ENCODE measurements around the gene VPS13D. TPM values are rescaled to one million over a fixed set of nuclear protein-coding genes. Genes with fewer than 3 reads are reported as not detected.

VPS13D gene
- total RNA-seq, 1 experiment from 2014 or later: 20.2 TPM

DNA sequence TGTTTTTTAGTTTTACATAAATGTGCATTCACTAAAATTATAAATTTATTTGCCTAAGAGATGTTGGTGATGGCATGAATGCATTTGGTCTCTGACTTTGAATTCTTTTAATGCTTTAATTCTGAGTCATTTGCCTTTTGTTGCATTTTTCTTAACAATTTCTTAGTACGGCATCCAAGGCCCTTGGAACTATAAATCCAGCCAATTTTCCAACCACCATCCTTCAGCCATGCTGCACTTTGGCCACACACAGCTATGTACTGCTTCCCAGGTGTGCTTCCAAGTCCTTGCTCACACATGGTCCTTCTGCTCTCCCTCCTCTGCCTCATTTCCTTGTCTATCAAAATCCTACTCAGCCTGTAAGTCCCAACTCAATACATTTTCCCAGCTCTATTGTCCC, 227.1 kb downstream of the VPS13D start:
- Histone ChIP-seq H3K9ac (ENCODE audit: extremely low read depth, insufficient read length, low read length) (no peak overlapping the region), H3K23ac (ENCODE audit: insufficient read length, low read depth, low read length) (no peak overlapping the region), H2BK12ac (ENCODE audit: insufficient read length, low read depth, low read length) (peak overlapping the region; percentile 42), H3K4me1 (ENCODE audit: insufficient read depth, low read length) (peaks cover 4% of the 10 kb centered on the region; the same call in 1 of the 2 replicates), H2AFZ (ENCODE audit: low read length) (no peak overlapping the region), H3K27ac (ENCODE audit: insufficient read length, low read depth, low read length) (no peak overlapping the region), H2BK15ac (ENCODE audit: low read depth, low read length) (no peak overlapping the region), H3T11ph (ENCODE audit: low read length) (no peak overlapping the region), H3K79me2 (ENCODE audit: insufficient read depth, low read length) (no peaks in the 10 kb centered on the region), H2BK20ac (ENCODE audit: low read depth, low read length, poor library complexity, severe bottlenecking) (no peak overlapping the region), H2AK5ac (ENCODE audit: insufficient read length, low read length) (no peak overlapping the region), H3K27me3 (ENCODE audit: insufficient read depth, low read length) (no peaks in the 10 kb centered on the region), H4K8ac (replicated peaks; ENCODE audit: insufficient read length, low read depth, low read length) (no peak overlapping the region), H3K79me1 (ENCODE audit: insufficient read depth, low read depth, low read length, poor library complexity, severe bottlenecking) (no peaks in the 10 kb centered on the region), H2BK5ac (ENCODE audit: insufficient read length, low read length) (no peak overlapping the region), H3K9me3 (ENCODE audit: control insufficient read depth, low read depth, low read length) (no peaks in the 10 kb centered on the region), H3K4ac (ENCODE audit: low read depth, low read length) (no peak overlapping the region), H2BK120ac (ENCODE audit: low read depth, low read length, poor library complexity, severe bottlenecking) (no peak overlapping the region), H3K4me2 (ENCODE audit: insufficient read depth, insufficient read length, low read length) (no peak overlapping the region), H4K20me1 (ENCODE audit: control insufficient read depth, insufficient read depth, insufficient read length) (no peaks in the 10 kb centered on the region), H3K14ac (ENCODE audit: insufficient read depth, low read length) (no peak overlapping the region), H3K56ac (ENCODE audit: insufficient read length, low read depth, low read length) (no peak overlapping the region), H4K5ac (ENCODE audit: insufficient read length, low read depth, low read length) (no peak overlapping the region), H3K23me2 (ENCODE audit: insufficient read length, low read depth, low read length, poor library complexity, severe bottlenecking) (no peaks in the 10 kb centered on the region), H4K91ac (ENCODE audit: insufficient read length, low read depth, low read length) (no peak overlapping the region), H3K18ac (ENCODE audit: insufficient read length, low read depth, low read length) (no peak overlapping the region)
- H3K4me1 Mint-ChIP-seq: peaks cover 12 to 14% of the 10 kb centered on the region in 2 experiments
- no peak overlapping the region for H3K27ac Mint-ChIP-seq
- DNase-seq: no peak
- no CpG with 5 or more reads among the region's 1 CpG for WGBS (ENCODE audit: extremely low coverage, insufficient read length, low lambda C conversion rate)
- TF ChIP-seq, protein P1, sequence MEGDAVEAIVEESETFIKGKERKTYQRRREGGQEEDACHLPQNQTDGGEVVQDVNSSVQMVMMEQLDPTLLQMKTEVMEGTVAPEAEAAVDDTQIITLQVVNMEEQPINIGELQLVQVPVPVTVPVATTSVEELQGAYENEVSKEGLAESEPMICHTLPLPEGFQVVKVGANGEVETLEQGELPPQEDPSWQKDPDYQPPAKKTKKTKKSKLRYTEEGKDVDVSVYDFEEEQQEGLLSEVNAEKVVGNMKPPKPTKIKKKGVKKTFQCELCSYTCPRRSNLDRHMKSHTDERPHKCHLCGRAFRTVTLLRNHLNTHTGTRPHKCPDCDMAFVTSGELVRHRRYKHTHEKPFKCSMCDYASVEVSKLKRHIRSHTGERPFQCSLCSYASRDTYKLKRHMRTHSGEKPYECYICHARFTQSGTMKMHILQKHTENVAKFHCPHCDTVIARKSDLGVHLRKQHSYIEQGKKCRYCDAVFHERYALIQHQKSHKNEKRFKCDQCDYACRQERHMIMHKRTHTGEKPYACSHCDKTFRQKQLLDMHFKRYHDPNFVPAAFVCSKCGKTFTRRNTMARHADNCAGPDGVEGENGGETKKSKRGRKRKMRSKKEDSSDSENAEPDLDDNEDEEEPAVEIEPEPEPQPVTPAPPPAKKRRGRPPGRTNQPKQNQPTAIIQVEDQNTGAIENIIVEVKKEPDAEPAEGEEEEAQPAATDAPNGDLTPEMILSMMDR (conservative IDR thresholded peaks at IDR 0.05): no peak
- peaks cover 0 to 4% (median 4%) of the 10 kb centered on the region in 3 experiments; a peak in 2 of 7 replicates for H3K36me3 Mint-ChIP-seq (ENCODE audit: insufficient read depth in 1 of 3, low read depth in 3 of 3)
- no peaks in the 10 kb centered on the region for H3K27me3 Mint-ChIP-seq (ENCODE audit: low read depth)
- no peak overlapping the region for H3K4me3 Mint-ChIP-seq
- no peaks in the 10 kb centered on the region for H3K9me3 Mint-ChIP-seq

Data from H9 (cell line).